ENCODE results near the gene CDK16.
"Not testable (repeated sequence)": the region's sequence is repeated elsewhere in the genome, so short reads cannot be mapped to it uniquely, and the experiment has no call there.

CDK16 gene

DNA sequence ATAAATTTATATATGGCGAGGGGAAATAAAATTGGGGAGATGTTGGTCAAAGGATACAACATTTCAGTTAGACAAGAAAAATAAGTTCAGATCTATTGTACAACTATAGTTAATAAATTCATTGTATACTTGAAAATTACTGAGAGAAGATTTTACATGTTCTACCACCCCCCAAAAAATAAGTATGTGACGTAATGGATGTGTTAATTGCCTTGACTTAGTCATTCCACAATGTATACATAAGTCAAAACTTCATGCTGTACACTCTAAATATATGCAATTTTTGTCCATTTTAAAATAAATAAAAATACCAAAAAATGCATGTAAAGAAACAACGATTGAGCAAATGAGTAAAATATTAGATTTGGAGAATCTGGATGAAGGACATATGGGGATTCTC lies 16.1 kb downstream of the CDK16 start:
- Mint-ChIP-seq H3K27ac (peak overlapping the region; percentile 91), H3K27me3 (no peaks in the 10 kb centered on the region), H3K4me1 (peaks cover 32% of the 10 kb centered on the region), H3K4me3 (peak overlapping the region; percentile 87), H3K36me3 (ENCODE audit: low read depth) (peaks cover 3% of the 10 kb centered on the region), H3K9me3 (no peaks in the 10 kb centered on the region)
- DNase-seq: no peak
- ATAC-seq: no peak

DNA sequence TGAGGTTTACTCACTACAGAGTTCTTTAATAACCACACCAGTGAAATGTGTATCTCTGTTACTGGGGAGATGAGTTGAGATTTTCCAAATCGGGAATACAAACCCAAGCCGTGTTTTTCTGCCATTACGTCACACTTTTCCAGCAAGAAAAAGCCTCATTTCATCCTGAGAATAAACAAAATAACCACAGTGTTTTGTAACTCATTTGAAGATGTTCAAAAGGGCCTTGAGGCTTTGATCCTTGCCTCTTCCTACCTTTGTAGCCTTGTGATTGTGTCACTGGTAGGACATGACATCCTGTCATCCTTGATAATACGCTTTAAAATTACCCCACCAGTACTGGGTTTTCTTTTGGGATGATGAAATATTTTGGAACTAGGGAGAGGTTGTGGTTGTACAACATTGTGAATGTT lies 17.2 kb downstream of the CDK16 start:
- DNase-seq (no peak), ATAC-seq (no peak)
- H3K4me3 Mint-ChIP-seq: peak overlapping the region; percentile 61
- H3K27me3 Mint-ChIP-seq: no peaks in the 10 kb centered on the region
- H3K27ac Mint-ChIP-seq: peak overlapping the region; percentile 59
- no peaks in the 10 kb centered on the region for H3K9me3 Mint-ChIP-seq
- peaks cover 8% of the 10 kb centered on the region for H3K36me3 Mint-ChIP-seq (ENCODE audit: low read depth)
- H3K4me1 Mint-ChIP-seq: peaks cover 32% of the 10 kb centered on the region

- H3K36me3 Mint-ChIP-seq (ENCODE audit: low read depth): peaks cover 10% of the 10 kb centered on the region
- no peak for DNase-seq
- peaks cover 25% of the 10 kb centered on the region for H3K4me1 Mint-ChIP-seq
- no peaks in the 10 kb centered on the region for H3K9me3 Mint-ChIP-seq
- H3K27me3 Mint-ChIP-seq: no peaks in the 10 kb centered on the region
- no peak for ATAC-seq
- H3K27ac Mint-ChIP-seq: peak overlapping the region; percentile 46
- H3K4me3 Mint-ChIP-seq: no peak overlapping the region
Measured at GRCh38 chrX:47239199-47239598, 20.7 kb downstream of the CDK16 start.

DNA sequence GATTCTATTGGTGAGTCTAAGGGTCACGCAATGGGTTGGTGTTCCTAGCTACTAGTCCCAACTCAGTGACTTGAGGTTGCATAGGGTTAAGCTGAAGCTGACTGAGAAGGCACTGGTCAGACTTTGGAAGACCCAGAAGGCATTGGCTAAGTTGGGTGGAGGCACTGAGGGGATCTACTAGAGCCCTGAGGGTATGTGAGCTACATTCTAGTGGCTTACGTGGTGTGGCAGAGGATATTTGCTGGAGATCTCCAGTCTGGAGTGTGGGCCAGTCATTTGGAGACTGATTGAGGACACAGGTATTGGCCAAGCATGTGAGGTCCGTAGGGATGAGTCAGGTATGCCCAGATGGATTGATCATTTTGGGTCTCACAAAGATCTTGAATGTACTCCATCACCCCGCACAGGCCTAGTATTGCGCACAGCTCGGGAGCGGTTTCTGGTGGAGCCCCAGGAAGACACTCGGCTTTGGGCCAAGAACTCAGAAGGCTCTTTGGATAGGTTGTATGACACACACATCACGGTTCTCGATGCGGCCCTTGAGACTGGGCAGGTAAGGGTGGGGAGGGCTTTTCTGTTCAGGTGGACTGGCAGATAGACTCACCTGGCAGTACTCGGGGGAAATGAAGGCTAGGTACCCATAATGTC lies 21.5 kb downstream of the CDK16 start:
- Mint-ChIP-seq H3K27ac (no peak overlapping the region), H3K36me3 (ENCODE audit: low read depth) (peaks cover 10% of the 10 kb centered on the region), H3K4me3 (no peak overlapping the region), H3K9me3 (no peaks in the 10 kb centered on the region), H3K27me3 (no peaks in the 10 kb centered on the region), H3K4me1 (peaks cover 24% of the 10 kb centered on the region)
- ATAC-seq (no peak), DNase-seq (no peak)

- H3K36me3 Mint-ChIP-seq (ENCODE audit: low read depth): peaks cover 10% of the 10 kb centered on the region
- ATAC-seq (no peak), DNase-seq (no peak)
- H3K9me3 Mint-ChIP-seq: no peaks in the 10 kb centered on the region
- no peak overlapping the region for H3K27ac Mint-ChIP-seq
- no peak overlapping the region for H3K4me3 Mint-ChIP-seq
- peaks cover 18% of the 10 kb centered on the region for H3K4me1 Mint-ChIP-seq
- H3K27me3 Mint-ChIP-seq: no peaks in the 10 kb centered on the region
Measured at GRCh38 chrX:47240619-47241018, 22.1 kb downstream of the CDK16 start.

DNA sequence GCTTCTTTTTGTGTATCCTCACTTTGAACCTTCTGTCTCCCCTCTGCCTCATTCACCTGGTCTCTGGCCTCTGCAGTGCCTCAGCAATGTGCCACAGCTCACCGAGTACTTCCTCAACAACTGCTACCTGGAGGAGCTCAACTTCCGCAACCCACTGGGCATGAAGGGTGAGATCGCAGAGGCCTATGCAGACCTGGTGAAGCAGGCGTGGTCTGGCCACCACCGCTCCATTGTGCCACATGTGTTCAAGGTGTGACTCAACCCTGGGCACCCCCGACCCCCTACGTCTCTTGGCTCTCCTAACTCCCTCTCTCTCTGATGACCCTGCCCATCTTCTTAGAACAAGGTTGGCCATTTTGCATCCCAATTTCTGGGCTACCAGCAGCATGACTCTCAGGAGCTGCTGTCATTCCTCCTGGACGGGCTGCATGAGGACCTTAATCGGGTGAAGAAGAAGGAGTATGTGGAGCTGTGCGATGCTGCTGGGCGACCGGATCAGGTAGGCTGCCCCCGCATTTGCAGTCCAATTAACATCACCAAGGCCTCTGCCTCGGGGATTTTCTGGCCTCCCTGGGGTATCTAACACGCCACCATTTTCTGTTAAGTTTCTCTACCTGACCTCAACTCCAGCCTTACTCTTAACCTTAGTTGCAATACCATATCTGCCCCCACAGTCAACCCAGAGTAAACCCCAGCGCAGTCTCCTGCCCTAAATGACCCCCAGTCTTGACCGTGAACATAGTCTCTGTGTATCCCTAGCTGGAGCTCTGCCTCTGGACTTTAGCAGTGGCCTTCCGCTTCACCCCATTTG lies 22.9 kb downstream of the CDK16 start:
- no peaks in the 10 kb centered on the region for H3K9me3 Mint-ChIP-seq
- peaks cover 15% of the 10 kb centered on the region for H3K36me3 Mint-ChIP-seq (ENCODE audit: low read depth)
- DNase-seq (no peak), ATAC-seq (no peak)
- peaks cover 13% of the 10 kb centered on the region for H3K4me1 Mint-ChIP-seq
- H3K27me3 Mint-ChIP-seq: no peaks in the 10 kb centered on the region
- no peak overlapping the region for H3K4me3 Mint-ChIP-seq
- H3K27ac Mint-ChIP-seq: no peak overlapping the region

DNA sequence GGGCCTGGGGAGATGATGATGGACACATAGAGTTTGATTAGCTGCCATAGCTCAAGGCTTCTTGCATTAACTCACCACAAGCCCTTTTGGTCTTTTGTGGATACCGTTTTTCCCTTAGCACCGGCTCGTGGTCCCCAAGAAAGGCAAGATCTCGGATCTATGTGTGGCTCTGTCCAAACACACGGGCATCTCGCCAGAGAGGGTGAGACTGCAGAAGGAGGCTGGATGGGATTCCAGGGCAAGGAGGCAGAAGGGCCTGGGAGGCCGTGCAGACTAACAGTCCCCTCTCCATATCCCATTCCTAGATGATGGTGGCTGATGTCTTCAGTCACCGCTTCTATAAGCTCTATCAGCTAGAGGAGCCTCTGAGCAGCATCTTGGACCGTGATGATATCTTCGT lies 23.8 kb downstream of the CDK16 start:
- Mint-ChIP-seq H3K27me3 (no peaks in the 10 kb centered on the region), H3K27ac (no peak overlapping the region), H3K4me3 (no peak overlapping the region), H3K36me3 (ENCODE audit: low read depth) (peaks cover 17% of the 10 kb centered on the region), H3K9me3 (no peaks in the 10 kb centered on the region), H3K4me1 (peaks cover 8% of the 10 kb centered on the region)
- DNase-seq (no peak), ATAC-seq (no peak)

DNA sequence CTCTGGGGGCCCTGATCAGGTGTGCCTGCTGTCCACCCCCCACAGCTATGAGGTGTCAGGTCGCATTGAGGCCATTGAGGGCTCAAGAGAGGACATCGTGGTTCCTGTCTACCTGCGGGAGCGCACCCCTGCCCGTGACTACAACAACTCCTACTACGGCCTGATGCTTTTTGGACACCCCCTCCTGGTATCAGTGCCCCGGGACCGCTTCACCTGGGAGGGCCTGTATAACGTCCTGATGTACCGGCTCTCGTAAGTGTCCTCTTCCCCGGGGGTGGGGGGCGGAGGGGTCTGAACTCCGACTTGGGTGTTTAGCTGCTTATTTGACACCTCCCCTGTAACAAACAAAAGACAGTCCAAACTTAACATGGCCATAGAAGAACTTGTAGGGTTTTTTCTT lies 24.9 kb downstream of the CDK16 start:
- peaks cover 22% of the 10 kb centered on the region for H3K36me3 Mint-ChIP-seq (ENCODE audit: low read depth)

DNA sequence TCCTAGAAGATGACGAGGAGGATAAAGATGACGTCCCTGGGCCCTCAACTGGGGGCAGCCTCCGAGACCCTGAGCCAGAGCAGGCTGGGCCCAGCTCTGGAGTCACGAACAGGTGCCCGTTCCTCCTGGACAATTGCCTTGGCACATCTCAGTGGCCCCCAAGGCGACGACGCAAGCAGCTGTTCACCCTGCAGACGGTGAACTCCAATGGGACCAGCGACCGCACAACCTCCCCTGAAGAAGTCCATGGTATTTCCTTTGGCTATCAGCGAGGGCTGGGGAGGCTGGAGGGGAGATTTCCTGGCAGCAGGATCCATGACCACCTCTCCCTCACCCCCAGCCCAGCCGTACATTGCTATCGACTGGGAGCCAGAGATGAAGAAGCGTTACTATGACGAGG lies 26.2 kb downstream of the CDK16 start:
- DNase-seq (no peak), ATAC-seq (no peak)
- Mint-ChIP-seq H3K4me1 (peaks cover 18% of the 10 kb centered on the region), H3K4me3 (no peak overlapping the region), H3K27ac (no peak overlapping the region), H3K36me3 (ENCODE audit: low read depth) (peaks cover 21% of the 10 kb centered on the region), H3K9me3 (no peaks in the 10 kb centered on the region), H3K27me3 (no peaks in the 10 kb centered on the region)

More for the DNA sequence above, 24.9 kb downstream of the CDK16 start:
- H3K27me3 Mint-ChIP-seq: no peaks in the 10 kb centered on the region
- DNase-seq: no peak
- H3K9me3 Mint-ChIP-seq: no peaks in the 10 kb centered on the region
- H3K4me3 Mint-ChIP-seq: no peak overlapping the region
- no peak overlapping the region for H3K27ac Mint-ChIP-seq
- peaks cover 14% of the 10 kb centered on the region for H3K4me1 Mint-ChIP-seq
- no peak for ATAC-seq

GRCh38 chrX:47245156-47245555 lies 26.7 kb downstream of the CDK16 start:
- Mint-ChIP-seq H3K27ac (no peak overlapping the region), H3K9me3 (no peaks in the 10 kb centered on the region), H3K4me1 (peaks cover 18% of the 10 kb centered on the region), H3K36me3 (ENCODE audit: low read depth) (peaks cover 17% of the 10 kb centered on the region), H3K4me3 (no peak overlapping the region), H3K27me3 (no peaks in the 10 kb centered on the region)
- no peak for DNase-seq
- ATAC-seq: no peak

- no peak for DNase-seq
- Mint-ChIP-seq H3K27ac (peak overlapping the region; percentile 62), H3K36me3 (ENCODE audit: low read depth) (peaks cover 15% of the 10 kb centered on the region), H3K4me1 (peaks cover 18% of the 10 kb centered on the region), H3K27me3 (no peaks in the 10 kb centered on the region), H3K9me3 (no peaks in the 10 kb centered on the region), H3K4me3 (no peak overlapping the region)
- ATAC-seq: peak; percentile 61
Measured at GRCh38 chrX:47247206-47247998, 28.9 kb downstream of the CDK16 start.

DNA sequence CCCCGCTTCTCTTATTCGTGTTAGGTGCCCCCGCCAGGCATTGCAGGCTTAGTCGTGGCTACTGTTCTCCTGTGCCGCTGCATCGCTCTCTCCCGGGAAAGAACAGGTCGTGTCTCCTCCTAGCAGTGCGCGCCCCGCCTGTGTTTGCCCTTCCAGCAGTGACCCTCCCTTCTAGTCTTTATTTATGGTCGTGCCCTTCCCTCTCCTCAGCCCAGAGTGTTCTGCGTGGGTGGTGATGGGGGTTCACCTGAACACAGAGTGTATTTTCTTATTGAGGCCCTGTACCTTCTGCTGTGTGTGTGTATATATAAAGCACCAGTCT lies 29.5 kb downstream of the CDK16 start:
- Mint-ChIP-seq H3K4me3 (no peak overlapping the region), H3K9me3 (no peaks in the 10 kb centered on the region), H3K27me3 (no peaks in the 10 kb centered on the region), H3K4me1 (peaks cover 18% of the 10 kb centered on the region), H3K27ac (peak overlapping the region; percentile 62), H3K36me3 (ENCODE audit: low read depth) (peaks cover 15% of the 10 kb centered on the region)
- no peak for DNase-seq
- ATAC-seq: no peak

GRCh38 chrX:47248576-47248975 lies 30.1 kb downstream of the CDK16 start:
- no peaks in the 10 kb centered on the region for H3K9me3 Mint-ChIP-seq
- H3K36me3 Mint-ChIP-seq (ENCODE audit: low read depth): peaks cover 15% of the 10 kb centered on the region
- no peak for ATAC-seq
- peaks cover 18% of the 10 kb centered on the region for H3K4me1 Mint-ChIP-seq
- no peak for DNase-seq
- no peaks in the 10 kb centered on the region for H3K27me3 Mint-ChIP-seq
- H3K27ac Mint-ChIP-seq: no peak overlapping the region
- H3K4me3 Mint-ChIP-seq: no peak overlapping the region

- peaks cover 15% of the 10 kb centered on the region for H3K36me3 Mint-ChIP-seq (ENCODE audit: low read depth)
- H3K4me3 Mint-ChIP-seq: no peak overlapping the region
- ATAC-seq: no peak
- no peaks in the 10 kb centered on the region for H3K9me3 Mint-ChIP-seq
- no peak overlapping the region for H3K27ac Mint-ChIP-seq
- H3K4me1 Mint-ChIP-seq: peaks cover 18% of the 10 kb centered on the region
- no peaks in the 10 kb centered on the region for H3K27me3 Mint-ChIP-seq
- no peak for DNase-seq
Measured at GRCh38 chrX:47250017-47250347, 31.5 kb downstream of the CDK16 start.

DNA sequence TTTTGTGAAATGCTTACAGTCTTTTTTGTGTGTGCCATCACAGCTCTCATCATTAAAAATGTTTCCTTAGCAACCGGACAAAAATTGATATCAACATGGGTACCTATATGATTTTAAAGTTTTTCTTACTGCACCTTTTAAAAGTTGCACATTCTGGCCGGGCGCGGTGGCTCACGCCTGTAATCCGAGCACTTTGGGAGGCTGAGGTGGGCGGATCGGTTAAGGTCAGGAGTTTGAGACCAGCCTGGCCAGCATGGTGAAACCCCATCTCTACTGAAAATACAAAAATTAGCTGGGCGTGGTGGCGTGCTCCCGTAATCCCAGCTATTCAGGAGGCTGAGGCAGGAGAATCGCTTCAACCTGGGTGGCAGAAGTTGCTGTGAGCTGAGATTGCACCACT lies 39.1 kb downstream of the CDK16 start:
- H3K27me3 Mint-ChIP-seq; H3K9me3 Mint-ChIP-seq; DNase-seq; H3K4me1 Mint-ChIP-seq; ATAC-seq; H3K4me3 Mint-ChIP-seq; H3K36me3 Mint-ChIP-seq (ENCODE audit: low read depth); H3K27ac Mint-ChIP-seq: not testable (repeated sequence)
